Activated naive CD8-positive, alpha-beta T cell treated with anti-CD3 and anti-CD28 coated beads for 36 hours (primary cell): ENCODE data around the gene MMAB. TPM values are rescaled to one million over a fixed set of nuclear protein-coding genes. Genes with fewer than 3 reads are reported as not detected.

ENCODE experiments used
- DNase-seq: peaks from one replicate; pipeline ENCODE4 v3.0.0; 2021
- H3K27ac Mint-ChIP-seq: one replicate; pipeline ENCODE4 v1.8.0; 2022; ENCODE audit warnings: mild to moderate bottlenecking, moderate library complexity, mixed read lengths
- H3K27me3 Mint-ChIP-seq: one replicate; pipeline ENCODE4 v1.8.0; 2022; ENCODE audit warnings: mild to moderate bottlenecking, mixed read lengths
- H3K36me3 Mint-ChIP-seq: one replicate; pipeline ENCODE4 v1.8.0; 2021; ENCODE audit warnings: mild to moderate bottlenecking, mixed read lengths
- H3K4me1 Mint-ChIP-seq: one replicate; pipeline ENCODE4 v1.8.0; 2021; ENCODE audit warnings: mixed read lengths
- H3K4me3 Mint-ChIP-seq: one replicate; pipeline ENCODE4 v1.8.0; 2022; ENCODE audit warnings: mild to moderate bottlenecking, moderate library complexity, mixed read lengths
- H3K9me3 Mint-ChIP-seq: one replicate; pipeline ENCODE4 v1.8.0; 2022; ENCODE audit warnings: mixed read lengths
- total RNA-seq, 2 experiments: library from RNA; stranded (reverse); gene quantifications; one replicate each; pipeline ENCODE4 v1.2.3, GENCODE V29; 2021

MMAB gene
- total RNA-seq, 2 experiments from 2014 or later, result 58.3 to 62.8 TPM

- no peak overlapping the region for H3K27ac Mint-ChIP-seq
- no peaks in the 10 kb centered on the region for H3K36me3 Mint-ChIP-seq
- no peaks in the 10 kb centered on the region for H3K9me3 Mint-ChIP-seq
- peaks cover 5% of the 10 kb centered on the region for H3K4me1 Mint-ChIP-seq
- no peak overlapping the region for H3K4me3 Mint-ChIP-seq
- peaks cover 21% of the 10 kb centered on the region for H3K27me3 Mint-ChIP-seq
- no peak for DNase-seq
These were observed 23.6 kb downstream of the MMAB start for GRCh38 chr12:109549613-109550270.

- no peak overlapping the region for H3K27ac Mint-ChIP-seq
- peaks cover 21% of the 10 kb centered on the region for H3K27me3 Mint-ChIP-seq
- H3K4me1 Mint-ChIP-seq, result peaks cover 5% of the 10 kb centered on the region
- DNase-seq, result no peak
- H3K4me3 Mint-ChIP-seq, result no peak overlapping the region
- no peaks in the 10 kb centered on the region for H3K9me3 Mint-ChIP-seq
- H3K36me3 Mint-ChIP-seq, result peaks cover 1% of the 10 kb centered on the region
These were observed 25.0 kb downstream of the MMAB start for GRCh38 chr12:109548258-109548657.

GRCh38 chr12:109547286-109547685 lies 26.0 kb downstream of the MMAB start:
- Mint-ChIP-seq H3K36me3 (peaks cover 1% of the 10 kb centered on the region), H3K27ac (no peak overlapping the region), H3K27me3 (peaks cover 21% of the 10 kb centered on the region), H3K4me1 (peaks cover 5% of the 10 kb centered on the region), H3K9me3 (no peaks in the 10 kb centered on the region), H3K4me3 (no peak overlapping the region)
- DNase-seq, result no peak

GRCh38 chr12:109545826-109546225 lies 27.5 kb downstream of the MMAB start:
- H3K27me3 Mint-ChIP-seq, result peaks cover 21% of the 10 kb centered on the region
- no peak overlapping the region for H3K4me3 Mint-ChIP-seq
- no peaks in the 10 kb centered on the region for H3K9me3 Mint-ChIP-seq
- no peak overlapping the region for H3K27ac Mint-ChIP-seq
- DNase-seq, result no peak
- peaks cover 1% of the 10 kb centered on the region for H3K36me3 Mint-ChIP-seq
- H3K4me1 Mint-ChIP-seq, result peaks cover 5% of the 10 kb centered on the region

GRCh38 chr12:109544955-109545531 lies 28.3 kb downstream of the MMAB start:
- no peak for DNase-seq
- Mint-ChIP-seq H3K27me3 (peaks cover 21% of the 10 kb centered on the region), H3K36me3 (peaks cover 1% of the 10 kb centered on the region), H3K4me3 (no peak overlapping the region), H3K9me3 (no peaks in the 10 kb centered on the region), H3K27ac (no peak overlapping the region), H3K4me1 (peaks cover 5% of the 10 kb centered on the region)

- H3K4me3 Mint-ChIP-seq, result no peak overlapping the region
- peaks cover 1% of the 10 kb centered on the region for H3K36me3 Mint-ChIP-seq
- H3K27me3 Mint-ChIP-seq, result peaks cover 13% of the 10 kb centered on the region
- DNase-seq, result no peak
- H3K4me1 Mint-ChIP-seq, result peaks cover 5% of the 10 kb centered on the region
- no peaks in the 10 kb centered on the region for H3K9me3 Mint-ChIP-seq
- no peak overlapping the region for H3K27ac Mint-ChIP-seq
These were observed 30.4 kb downstream of the MMAB start for GRCh38 chr12:109542876-109543275.

- Mint-ChIP-seq H3K4me1 (peaks cover 5% of the 10 kb centered on the region), H3K4me3 (no peak overlapping the region), H3K27ac (no peak overlapping the region)
These were observed 31.3 kb downstream of the MMAB start for GRCh38 chr12:109542014-109542413.

GRCh38 chr12:109541413-109541726 lies 31.9 kb downstream of the MMAB start:
- no peak overlapping the region for H3K27ac Mint-ChIP-seq
- H3K4me1 Mint-ChIP-seq, result peaks cover 5% of the 10 kb centered on the region
- no peaks in the 10 kb centered on the region for H3K9me3 Mint-ChIP-seq
- peaks cover 1% of the 10 kb centered on the region for H3K36me3 Mint-ChIP-seq
- DNase-seq, result no peak
- no peaks in the 10 kb centered on the region for H3K27me3 Mint-ChIP-seq
- no peak overlapping the region for H3K4me3 Mint-ChIP-seq

More at GRCh38 chr12:109542014-109542413, 31.3 kb downstream of the MMAB start:
- no peaks in the 10 kb centered on the region for H3K9me3 Mint-ChIP-seq
- peaks cover 4% of the 10 kb centered on the region for H3K27me3 Mint-ChIP-seq
- peaks cover 1% of the 10 kb centered on the region for H3K36me3 Mint-ChIP-seq
- DNase-seq, result no peak

GRCh38 chr12:109540526-109541412 lies 32.5 kb downstream of the MMAB start:
- Mint-ChIP-seq H3K4me1 (peaks cover 5% of the 10 kb centered on the region), H3K27ac (no peak overlapping the region), H3K9me3 (no peaks in the 10 kb centered on the region), H3K4me3 (no peak overlapping the region), H3K36me3 (peaks cover 1% of the 10 kb centered on the region), H3K27me3 (no peaks in the 10 kb centered on the region)
- DNase-seq, result no peak

GRCh38 chr12:109539508-109539907 lies 33.8 kb downstream of the MMAB start:
- H3K27ac Mint-ChIP-seq, result no peak overlapping the region
- no peak overlapping the region for H3K4me3 Mint-ChIP-seq
- no peak for DNase-seq
- no peaks in the 10 kb centered on the region for H3K9me3 Mint-ChIP-seq
- H3K36me3 Mint-ChIP-seq, result peaks cover 1% of the 10 kb centered on the region
- no peaks in the 10 kb centered on the region for H3K27me3 Mint-ChIP-seq
- no peaks in the 10 kb centered on the region for H3K4me1 Mint-ChIP-seq

GRCh38 chr12:109538191-109538863 lies 35.0 kb downstream of the MMAB start:
- Mint-ChIP-seq H3K27ac (no peak overlapping the region), H3K36me3 (no peaks in the 10 kb centered on the region), H3K4me3 (no peak overlapping the region), H3K9me3 (no peaks in the 10 kb centered on the region), H3K4me1 (no peaks in the 10 kb centered on the region), H3K27me3 (no peaks in the 10 kb centered on the region)
- DNase-seq, result no peak

- Mint-ChIP-seq H3K4me1 (no peaks in the 10 kb centered on the region), H3K4me3 (no peak overlapping the region), H3K36me3 (no peaks in the 10 kb centered on the region), H3K9me3 (no peaks in the 10 kb centered on the region), H3K27me3 (no peaks in the 10 kb centered on the region), H3K27ac (no peak overlapping the region)
- DNase-seq, result no peak
These were observed 36.2 kb downstream of the MMAB start for GRCh38 chr12:109537136-109537535.

- Mint-ChIP-seq H3K27ac (no peak overlapping the region), H3K9me3 (no peaks in the 10 kb centered on the region), H3K4me1 (no peaks in the 10 kb centered on the region), H3K36me3 (no peaks in the 10 kb centered on the region), H3K4me3 (no peak overlapping the region), H3K27me3 (no peaks in the 10 kb centered on the region)
- DNase-seq, result no peak
These were observed 37.4 kb downstream of the MMAB start for GRCh38 chr12:109535863-109536250.

GRCh38 chr12:109535231-109535862 lies 38.0 kb downstream of the MMAB start:
- no peaks in the 10 kb centered on the region for H3K27me3 Mint-ChIP-seq
- no peaks in the 10 kb centered on the region for H3K4me1 Mint-ChIP-seq
- no peaks in the 10 kb centered on the region for H3K36me3 Mint-ChIP-seq
- no peak overlapping the region for H3K27ac Mint-ChIP-seq
- H3K4me3 Mint-ChIP-seq, result no peak overlapping the region
- DNase-seq, result no peak
- no peaks in the 10 kb centered on the region for H3K9me3 Mint-ChIP-seq

GRCh38 chr12:109534456-109534855 lies 38.8 kb downstream of the MMAB start:
- Mint-ChIP-seq H3K27me3 (no peaks in the 10 kb centered on the region), H3K9me3 (no peaks in the 10 kb centered on the region), H3K4me1 (no peaks in the 10 kb centered on the region), H3K4me3 (no peak overlapping the region), H3K36me3 (no peaks in the 10 kb centered on the region), H3K27ac (no peak overlapping the region)
- no peak for DNase-seq
